ENCODE results near the gene IL17RA.

Gene IL17RA

GRCh38 chr22:17072877-17073276, 11.9 kb upstream of the IL17RA start:
- no peak for TF ChIP-seq TAF1 (IDR thresholded peaks at IDR 0.05; ENCODE audit: borderline replicate concordance, insufficient read depth, low read length)
- no peak for TF ChIP-seq POLR2AphosphoS5 (IDR thresholded peaks at IDR 0.05; ENCODE audit: low read depth, low read length)
- TF ChIP-seq REST (IDR thresholded peaks at IDR 0.05; ENCODE audit: insufficient read depth in 1 of 2, low read depth in 2 of 2, low read length in 2 of 2) = no peak
- TF ChIP-seq FOXP2 (optimal IDR thresholded peaks at IDR 0.05; ENCODE audit: borderline replicate concordance, extremely low read depth, extremely low read length, insufficient read depth) = no peak
- TF ChIP-seq SIN3A (IDR thresholded peaks at IDR 0.05; ENCODE audit: borderline replicate concordance, insufficient read depth, low read length) = no peak

DNA sequence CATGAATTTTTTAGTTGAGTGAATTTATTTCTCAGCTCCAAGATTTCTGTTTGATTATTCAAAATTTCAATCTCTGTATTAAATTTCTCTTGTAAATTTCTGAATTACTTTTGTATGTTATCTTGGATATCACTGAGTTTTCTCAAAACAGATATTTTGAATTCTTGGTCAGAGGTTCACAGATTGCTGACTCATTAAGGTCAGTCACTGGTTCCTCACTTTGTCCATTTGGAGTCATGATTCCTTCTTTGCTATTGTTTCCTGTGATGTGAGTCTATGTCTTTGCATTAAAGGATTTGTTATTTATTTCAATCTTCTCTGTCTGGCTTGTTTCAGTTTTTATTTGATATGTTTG, 10.2 kb upstream of the IL17RA start:
- no peak for TF ChIP-seq REST (IDR thresholded peaks at IDR 0.05; ENCODE audit: insufficient read depth in 1 of 2, low read depth in 2 of 2, low read length in 2 of 2)

GRCh38 chr22:17077255-17077654, 7.5 kb upstream of the IL17RA start:
- TF ChIP-seq FOXP2 (optimal IDR thresholded peaks at IDR 0.05; ENCODE audit: borderline replicate concordance, extremely low read depth, extremely low read length, insufficient read depth) (no peak), SIN3A (IDR thresholded peaks at IDR 0.05; ENCODE audit: borderline replicate concordance, insufficient read depth, low read length) (no peak), REST (IDR thresholded peaks at IDR 0.05; ENCODE audit: insufficient read depth in 1 of 2, low read depth in 2 of 2, low read length in 2 of 2) (no peak), TAF1 (IDR thresholded peaks at IDR 0.05; ENCODE audit: borderline replicate concordance, insufficient read depth, low read length) (no peak), POLR2AphosphoS5 (IDR thresholded peaks at IDR 0.05; ENCODE audit: low read depth, low read length) (no peak)

- no peak for TF ChIP-seq SIN3A (IDR thresholded peaks at IDR 0.05; ENCODE audit: borderline replicate concordance, insufficient read depth, low read length)
- TF ChIP-seq TAF1 (IDR thresholded peaks at IDR 0.05; ENCODE audit: borderline replicate concordance, insufficient read depth, low read length) = no peak
- no peak for TF ChIP-seq POLR2AphosphoS5 (IDR thresholded peaks at IDR 0.05; ENCODE audit: low read depth, low read length)
- TF ChIP-seq REST (IDR thresholded peaks at IDR 0.05; ENCODE audit: insufficient read depth in 1 of 2, low read depth in 2 of 2, low read length in 2 of 2) = no peak
- TF ChIP-seq FOXP2 (optimal IDR thresholded peaks at IDR 0.05; ENCODE audit: borderline replicate concordance, extremely low read depth, extremely low read length, insufficient read depth) = no peak
Observed at GRCh38 chr22:17079572-17079971, 5.2 kb upstream of the IL17RA start.

GRCh38 chr22:17083255-17083654, 1.5 kb upstream of the IL17RA start:
- no peak for TF ChIP-seq SIN3A (IDR thresholded peaks at IDR 0.05; ENCODE audit: borderline replicate concordance, insufficient read depth, low read length)
- no peak for TF ChIP-seq REST (IDR thresholded peaks at IDR 0.05; ENCODE audit: insufficient read depth in 1 of 2, low read depth in 2 of 2, low read length in 2 of 2)
- no peak for TF ChIP-seq FOXP2 (optimal IDR thresholded peaks at IDR 0.05; ENCODE audit: borderline replicate concordance, extremely low read depth, extremely low read length, insufficient read depth)
- no peak for TF ChIP-seq TAF1 (IDR thresholded peaks at IDR 0.05; ENCODE audit: borderline replicate concordance, insufficient read depth, low read length)
- TF ChIP-seq POLR2AphosphoS5 (IDR thresholded peaks at IDR 0.05; ENCODE audit: low read depth, low read length) = no peak
